Mesothelial cell of epicardium (in vitro differentiated cells): Measurements from ENCODE around the gene TRAK2. TPM values are rescaled to one million over a fixed set of nuclear protein-coding genes. Genes with fewer than 3 reads are reported as not detected.

Source experiments
- DNase-seq, 2 experiments: peaks; one replicate each; pipeline ENCODE4 v3.0.0; 2021; ENCODE audit warnings: low spot score in 2 of 2; ENCODE audit not compliant: unreplicated experiment in 2 of 2
- H3K27ac Mint-ChIP-seq: 2 replicates; pipeline ENCODE4 v1.8.0; 2021; ENCODE audit warnings: mixed read lengths
- H3K27me3 Mint-ChIP-seq: 2 replicates; pipeline ENCODE4 v1.8.0; 2021; ENCODE audit warnings: low read depth, mixed read lengths
- H3K36me3 Mint-ChIP-seq: 2 replicates; pipeline ENCODE4 v1.8.0; 2021; ENCODE audit warnings: mixed read lengths
- H3K4me1 Mint-ChIP-seq: 2 replicates; pipeline ENCODE4 v1.8.0; 2021; ENCODE audit warnings: mixed read lengths
- H3K4me3 Mint-ChIP-seq: 2 replicates; pipeline ENCODE4 v1.8.0; 2021; ENCODE audit warnings: mild to moderate bottlenecking, moderate library complexity, mixed read lengths
- H3K9me3 Mint-ChIP-seq: 2 replicates; pipeline ENCODE4 v1.8.0; 2021; ENCODE audit warnings: mixed read lengths
- CTCF ChIP-seq: fragments of 200-600 bp; sonication (generic); IDR thresholded peaks from one replicate; pipeline ENCODE4 v1.5.0; 2021; ENCODE audit warnings: antibody characterized with exemption; ENCODE audit not compliant: unreplicated experiment
- total RNA-seq: library from RNA; stranded (reverse); gene quantifications from 3 replicates; pipeline ENCODE4 v1.2.1, GENCODE V29; 2021

The TRAK2 gene
- total RNA-seq, 1 donor from 2014 or later, result 21.5 TPM

DNA sequence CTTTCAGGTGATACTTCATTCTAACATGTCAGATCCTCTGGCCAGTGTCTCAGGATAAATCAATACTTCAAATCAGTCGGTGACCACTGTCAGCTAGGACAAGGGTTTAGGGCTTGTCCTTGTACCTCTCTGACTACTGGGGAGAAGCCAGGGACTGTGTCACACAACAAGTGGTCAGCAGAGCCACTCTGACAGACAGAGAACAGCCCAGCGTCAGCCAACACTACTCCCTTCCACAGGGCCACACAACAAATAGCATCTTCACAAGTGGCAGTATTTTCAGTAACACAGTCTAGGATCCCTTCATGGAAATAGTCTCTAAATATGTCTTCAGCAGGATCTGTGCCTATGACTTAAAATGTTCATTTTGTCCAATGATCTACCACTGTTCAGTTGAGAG, 108.3 kb downstream of the TRAK2 start:
- Mint-ChIP-seq H3K27ac (no peak overlapping the region), H3K4me3 (no peak overlapping the region), H3K27me3 (no peaks in the 10 kb centered on the region), H3K4me1 (no peaks in the 10 kb centered on the region), H3K9me3 (peaks cover 22% of the 10 kb centered on the region), H3K36me3 (peaks cover 1% of the 10 kb centered on the region)
- no peak for TF ChIP-seq CTCF
- no peak for DNase-seq

- Mint-ChIP-seq H3K27me3 (no peaks in the 10 kb centered on the region), H3K9me3 (peaks cover 41% of the 10 kb centered on the region), H3K27ac (no peak overlapping the region), H3K36me3 (peaks cover 4% of the 10 kb centered on the region), H3K4me1 (no peaks in the 10 kb centered on the region), H3K4me3 (no peak overlapping the region)
- DNase-seq, result no peak
- no peak for TF ChIP-seq CTCF
Measured at GRCh38 chr2:201329409-201329808, 121.8 kb downstream of the TRAK2 start.

DNA sequence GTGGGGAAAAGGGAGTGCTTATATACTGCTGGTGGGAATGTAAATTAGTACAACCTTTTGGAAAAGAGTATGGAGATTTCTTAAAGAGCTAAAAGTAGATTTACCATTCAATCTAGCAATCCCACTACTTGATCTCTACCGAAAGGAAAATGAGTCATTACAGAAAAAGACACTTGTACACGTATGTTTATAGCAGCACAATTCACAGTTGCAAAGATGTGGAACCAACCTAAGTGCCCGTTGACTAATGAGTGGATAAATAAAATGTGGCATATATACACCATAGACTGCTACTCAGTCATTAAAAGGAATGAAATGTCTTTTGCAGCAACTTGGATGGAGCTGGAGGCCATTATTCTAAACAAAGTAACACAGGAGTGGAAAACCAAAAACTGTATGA, 123.6 kb downstream of the TRAK2 start:
- TF ChIP-seq CTCF, result no peak
- no peak for DNase-seq
- Mint-ChIP-seq H3K27me3 (no peaks in the 10 kb centered on the region), H3K9me3 (peaks cover 44% of the 10 kb centered on the region), H3K4me1 (no peaks in the 10 kb centered on the region), H3K36me3 (peaks cover 13% of the 10 kb centered on the region), H3K4me3 (no peak overlapping the region), H3K27ac (no peak overlapping the region)

Other genes with a start within 250 kb of the TRAK2 start
- 16.1 to 18.3 TPM (median 16.3 TPM) in 3 replicates for gene CASP8, start 190.9 kb downstream of the TRAK2 start, total RNA-seq
- 0.78 to 1.2 TPM (median 1.1 TPM) in 3 replicates for gene FLACC1, start 94.1 kb downstream of the TRAK2 start, total RNA-seq
- gene STRADB, start 282 bp upstream of the TRAK2 start, total RNA-seq, result 38.7 to 44.4 TPM (median 42.5 TPM) in 3 replicates
- 44.1 to 52.7 TPM (median 50.0 TPM) in 3 replicates for gene TMEM237, start 192.0 kb upstream of the TRAK2 start, total RNA-seq
- 0.18 to 0.27 TPM (median 0.27 TPM) in 3 replicates for gene MPP4, start 247.2 kb upstream of the TRAK2 start, total RNA-seq